GM04504 (cell line): ENCODE data around the gene HPDL.
"Not testable (repeated sequence)": the region's sequence is repeated elsewhere in the genome, so short reads cannot be mapped to it uniquely, and the experiment has no call there.

Experiments used
- DNase-seq: peaks from one replicate; pipeline ENCODE4 v3.0.0-alpha.2; 2012; ENCODE audit warnings: low read depth

HPDL gene

DNA sequence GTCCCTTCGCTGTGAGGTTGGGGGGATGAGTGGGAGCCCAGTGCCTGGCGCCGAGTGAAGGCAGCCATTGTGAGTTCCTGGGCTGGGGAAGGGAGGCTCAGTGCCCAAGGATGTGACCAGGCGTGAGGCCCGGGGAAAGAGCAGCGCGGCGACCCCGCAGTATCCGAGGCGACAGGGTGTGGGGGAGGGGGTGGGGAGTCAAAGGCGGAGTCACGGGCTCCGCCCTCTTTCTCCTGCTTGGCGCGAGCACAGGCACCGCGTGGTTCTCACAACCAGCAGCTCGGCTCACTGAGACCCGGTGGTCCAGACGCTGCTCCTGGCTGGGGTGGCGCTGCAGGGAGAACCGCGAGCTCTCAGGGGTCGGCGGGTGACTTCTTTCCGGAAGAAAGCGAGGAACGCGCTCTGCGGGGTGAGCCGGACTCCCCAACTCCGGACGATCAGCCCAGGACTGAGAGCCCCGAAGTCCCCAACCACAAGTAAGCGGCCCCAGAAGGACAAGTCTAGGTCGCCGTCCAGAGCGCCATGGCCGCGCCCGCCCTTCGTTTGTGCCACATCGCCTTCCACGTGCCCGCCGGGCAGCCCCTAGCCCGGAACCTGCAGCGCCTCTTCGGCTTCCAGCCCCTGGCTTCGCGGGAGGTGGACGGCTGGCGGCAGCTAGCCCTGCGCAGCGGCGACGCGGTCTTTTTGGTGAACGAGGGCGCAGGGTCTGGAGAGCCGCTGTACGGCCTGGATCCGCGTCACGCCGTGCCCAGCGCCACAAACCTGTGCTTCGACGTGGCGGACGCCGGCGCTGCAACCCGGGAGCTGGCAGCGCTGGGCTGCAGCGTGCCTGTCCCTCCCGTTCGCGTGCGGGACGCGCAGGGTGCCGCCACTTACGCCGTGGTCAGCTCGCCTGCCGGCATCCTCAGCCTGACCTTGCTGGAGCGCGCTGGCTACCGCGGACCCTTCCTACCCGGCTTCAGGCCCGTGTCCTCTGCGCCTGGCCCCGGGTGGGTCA lies at the start of gene HPDL:
Gene HPDL, plus strand, starts transcription at position 269 of the 997 bp plus-strand sequence. Its CDS starts 254 bp downstream, at position 523.
- no peak for DNase-seq

DNA sequence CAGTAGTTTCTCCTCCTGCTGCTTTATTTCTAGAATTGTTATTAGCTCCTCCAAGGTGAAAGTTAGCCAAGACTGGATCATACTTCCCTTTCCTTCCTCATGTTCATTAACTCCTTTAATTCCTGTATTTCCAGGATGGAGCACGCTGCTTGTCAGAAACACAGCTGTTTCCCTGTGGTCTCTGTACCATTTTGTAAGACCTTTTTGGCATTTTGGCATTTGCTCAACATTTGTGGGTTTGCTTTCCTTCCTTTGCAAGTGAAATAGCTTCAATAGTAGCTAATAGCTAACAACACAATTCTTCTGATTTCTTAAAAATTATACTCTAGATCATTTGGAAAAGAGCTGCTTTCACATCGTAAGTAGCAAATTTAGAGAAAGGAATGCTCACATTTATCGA lies 44.3 kb upstream of the HPDL start:
- no peak for DNase-seq

DNA sequence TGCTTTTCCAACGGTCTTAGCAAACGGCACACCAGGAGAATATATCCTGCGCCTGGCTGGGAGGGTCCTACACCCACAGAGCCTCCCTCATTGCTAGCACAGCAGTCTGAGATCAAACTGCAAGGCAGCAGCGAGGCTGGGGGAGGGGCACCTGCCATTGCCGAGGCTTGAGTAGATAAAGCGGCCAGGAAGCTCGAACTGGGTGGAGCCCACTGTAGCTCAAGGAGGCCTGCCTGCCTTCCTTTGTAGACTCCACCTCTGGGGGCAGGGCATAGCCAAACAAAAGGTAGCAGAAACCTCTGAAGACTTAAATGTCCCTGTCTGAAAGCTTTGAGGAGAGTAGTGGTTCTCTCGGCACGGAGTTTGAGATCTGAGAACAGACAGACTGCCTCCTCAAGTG lies 41.8 kb upstream of the HPDL start:
- not testable (repeated sequence) for DNase-seq

DNA sequence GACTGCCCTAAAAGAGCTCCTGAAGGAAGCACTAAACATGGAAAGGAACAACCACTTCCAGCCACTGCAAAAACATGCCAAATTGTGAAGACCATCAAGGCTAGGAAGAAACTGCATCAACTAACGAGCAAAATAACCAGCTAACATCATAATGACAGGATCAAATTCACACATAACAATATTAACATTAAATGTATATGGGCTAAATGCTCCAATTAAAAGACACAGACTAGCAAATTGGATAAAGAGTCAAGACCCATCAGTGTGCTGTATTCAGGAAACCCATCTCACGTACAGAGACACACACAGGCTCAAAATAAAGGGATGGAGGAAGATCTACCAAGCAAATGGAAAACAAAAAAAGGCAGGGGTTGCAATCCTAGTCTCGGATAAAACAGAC lies 40.2 kb upstream of the HPDL start:
- DNase-seq, result not testable (repeated sequence)

- not testable (repeated sequence) for DNase-seq
These were observed 35.7 kb upstream of the HPDL start for GRCh38 chr1:45291002-45291401.

DNA sequence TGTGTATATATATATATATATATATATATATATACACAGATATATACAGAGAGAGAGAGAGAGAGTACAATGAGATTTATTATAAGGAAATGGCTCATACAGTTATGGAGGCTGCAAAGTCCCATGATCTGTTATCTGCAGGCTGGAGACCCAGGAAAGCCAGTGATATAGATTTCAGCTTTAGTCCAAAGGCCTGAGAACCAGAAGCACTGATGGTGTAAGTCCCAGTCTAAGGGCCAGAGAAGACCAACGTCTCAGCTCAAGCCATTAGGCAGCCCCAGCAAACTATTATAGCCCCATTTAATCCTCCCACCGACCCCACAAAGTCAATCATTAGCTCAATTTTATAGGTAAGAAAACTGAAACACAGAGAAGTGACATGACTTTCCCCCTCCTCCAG lies 35.0 kb upstream of the HPDL start:
- no peak for DNase-seq

- DNase-seq, result no peak
These were observed 28.9 kb upstream of the HPDL start for GRCh38 chr1:45297666-45298356.

GRCh38 chr1:45299296-45299695 lies 27.4 kb upstream of the HPDL start:
- DNase-seq, result no peak

DNA sequence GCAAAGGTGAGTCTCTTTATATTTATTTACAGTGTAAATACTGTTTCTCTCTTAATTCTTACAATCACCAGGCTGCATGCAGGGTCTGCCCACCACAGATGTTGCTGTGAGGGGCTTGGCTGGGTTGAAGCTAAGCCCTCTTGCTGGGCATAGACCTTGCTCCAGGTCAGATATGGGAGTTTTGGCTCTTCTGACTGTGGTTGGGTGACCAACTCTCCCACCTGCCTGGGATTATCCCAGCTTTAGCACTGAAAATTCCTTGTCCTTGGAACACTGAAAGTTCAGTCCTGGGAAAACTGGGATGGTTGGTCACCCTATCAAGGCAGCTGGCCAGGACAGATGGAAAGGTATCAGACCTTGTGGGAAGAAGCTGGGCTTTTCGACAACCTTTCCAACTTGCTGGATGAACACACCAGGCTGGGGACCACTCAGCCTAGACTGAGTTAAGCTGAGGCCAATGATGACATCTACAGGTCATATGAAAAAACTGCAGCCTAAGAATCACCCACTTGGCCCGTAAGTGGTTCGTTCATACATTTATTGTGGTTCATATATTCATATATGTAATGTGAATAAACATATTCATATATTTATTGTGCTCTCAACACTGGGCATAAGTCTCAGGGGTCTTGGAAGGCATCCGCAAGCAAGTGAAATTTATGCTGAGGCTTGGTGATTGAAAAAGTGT lies 26.6 kb upstream of the HPDL start:
- peak; percentile 44 for DNase-seq

- no peak for DNase-seq
These were observed 26.1 kb upstream of the HPDL start for GRCh38 chr1:45300669-45300997.

GRCh38 chr1:45302505-45303150 lies 24.1 kb upstream of the HPDL start:
- no peak for DNase-seq

- peak; percentile 94 for DNase-seq
These were observed 23.0 kb upstream of the HPDL start for GRCh38 chr1:45303520-45304310.

GRCh38 chr1:45304311-45305081 lies 22.2 kb upstream of the HPDL start:
- no peak for DNase-seq

GRCh38 chr1:45305231-45305630 lies 21.5 kb upstream of the HPDL start:
- DNase-seq, result no peak

DNA sequence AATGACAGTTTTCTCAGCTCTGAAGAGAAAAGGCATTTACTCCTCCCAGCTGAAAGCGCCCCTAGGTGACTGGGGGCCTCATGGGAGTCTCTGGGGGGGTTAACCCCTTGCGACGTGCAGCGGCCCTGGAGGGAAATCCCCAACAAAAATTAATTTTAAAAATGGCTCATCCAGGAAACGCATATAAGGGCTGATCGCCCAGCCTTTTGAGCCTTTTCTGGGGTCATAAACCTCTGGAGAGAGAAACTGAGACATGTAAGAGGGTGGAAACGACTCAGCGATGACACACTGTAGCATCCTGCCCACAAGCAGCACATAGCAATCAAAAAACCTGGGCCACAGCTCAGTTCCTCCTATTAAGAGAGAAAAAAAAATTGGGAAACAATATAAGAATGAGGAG lies 20.4 kb upstream of the HPDL start:
- DNase-seq, result no peak

DNA sequence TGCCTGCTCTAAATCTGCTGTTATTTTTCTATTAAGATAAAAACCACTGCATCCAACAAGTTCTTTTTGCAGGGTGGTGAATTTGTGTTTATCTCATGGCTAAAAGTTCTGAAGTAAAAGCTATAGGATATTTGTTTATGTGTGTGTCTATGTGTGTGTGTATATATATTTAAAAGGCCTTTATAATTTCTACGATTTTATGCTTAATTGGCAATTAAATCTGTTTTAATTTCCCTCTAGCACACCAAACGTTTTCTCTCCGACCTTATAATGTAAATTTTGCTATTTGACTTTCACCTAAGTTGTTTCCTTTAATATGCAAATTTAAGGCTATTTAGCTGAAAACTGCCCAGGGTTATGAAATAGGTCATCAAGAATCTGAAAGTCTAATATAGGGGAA lies 19.8 kb upstream of the HPDL start:
- no peak for DNase-seq

DNA sequence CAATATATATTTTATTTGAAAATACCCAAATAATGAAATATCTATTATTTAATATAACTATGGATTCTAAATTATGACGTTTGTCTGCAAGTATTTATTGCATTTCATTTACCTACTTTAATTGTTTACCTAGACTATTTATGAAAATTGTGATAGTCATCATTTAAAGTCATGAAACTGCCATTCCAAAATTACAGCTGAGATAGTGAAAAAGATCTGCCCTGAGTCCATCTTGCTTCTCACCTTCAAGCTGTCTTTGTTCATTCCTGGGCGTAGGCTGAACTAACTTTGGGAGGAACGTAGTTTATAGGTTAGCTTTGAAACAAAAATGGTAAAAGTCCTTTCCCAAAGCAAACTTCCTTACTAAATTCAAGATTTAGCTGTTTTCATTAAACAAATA lies 12.4 kb upstream of the HPDL start:
- no peak for DNase-seq

DNA sequence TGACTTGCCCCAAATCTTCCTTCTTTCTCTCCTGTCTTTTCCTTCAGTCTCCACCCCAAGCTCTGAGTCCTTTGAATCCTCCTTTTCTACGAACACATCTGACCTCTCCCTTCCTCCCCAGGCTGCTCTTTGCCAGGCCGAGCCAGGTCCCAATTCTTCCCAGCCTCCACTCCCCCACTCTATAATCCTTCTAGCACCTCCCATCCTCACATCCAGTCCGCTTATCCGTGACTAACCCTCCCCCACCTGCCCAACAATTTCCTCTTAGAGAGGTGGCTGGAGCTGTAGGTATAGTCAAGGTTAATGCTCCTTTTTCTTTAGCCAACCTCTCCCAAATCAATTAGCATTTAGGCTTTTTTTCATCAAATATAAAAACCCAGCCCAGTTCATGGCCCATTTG lies 9.5 kb upstream of the HPDL start:
- DNase-seq, result no peak

- no peak for DNase-seq
These were observed 6.9 kb upstream of the HPDL start for GRCh38 chr1:45319761-45320160.

DNA sequence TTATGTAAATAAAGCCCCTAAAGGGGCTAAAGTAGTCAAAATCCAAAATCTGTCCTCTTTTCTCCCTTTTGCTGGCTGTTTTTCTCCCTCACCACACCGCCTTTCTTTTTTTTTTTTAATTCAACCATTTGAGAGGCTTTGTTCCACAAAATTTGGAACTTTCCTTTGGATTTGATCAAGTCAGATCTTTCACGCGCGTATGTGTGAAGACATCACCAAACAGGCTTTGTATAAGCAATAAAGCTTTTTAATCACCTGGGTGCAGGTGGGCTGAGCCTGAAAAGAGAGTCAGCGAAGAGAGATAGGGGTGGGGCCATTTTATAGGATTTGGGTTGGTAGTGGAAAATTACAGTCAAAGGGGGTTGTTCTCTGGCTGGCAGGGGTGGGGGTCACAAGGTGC lies 5.3 kb upstream of the HPDL start:
- no peak for DNase-seq
